RWPE2 (cell line): ENCODE results near the gene BMF.

Experiments used
- ATAC-seq: fragments of 200-7000 bp; cut with Tn5 transposase; 3 replicates; pipeline ENCODE4 v1.9.1; 2021; ENCODE audit warnings: low read depth
- DNase-seq: peaks from one replicate; pipeline ENCODE4 v3.0.0-alpha.2; 2020; ENCODE audit warnings: low spot score
- H3K27ac ChIP-seq: fragments of 450-650 bp; 2 replicates; pipeline ENCODE4 v1.5.1; 2017; ENCODE audit warnings: mild to moderate bottlenecking; ENCODE audit not compliant: poor library complexity, severe bottlenecking
- H3K27me3 ChIP-seq: fragments of 250-450 bp; sonication (Bioruptor Pico); 2 replicates; pipeline ENCODE4 v1.5.1; 2021; ENCODE audit warnings: mild to moderate bottlenecking, moderate library complexity; ENCODE audit not compliant: insufficient read depth, poor library complexity, severe bottlenecking
- H3K36me3 ChIP-seq: fragments of 250-450 bp; sonication (Bioruptor Pico); 2 replicates; pipeline ENCODE4 v1.5.1; 2020; ENCODE audit warnings: low read depth, mild to moderate bottlenecking, moderate library complexity
- H3K4me1 ChIP-seq: fragments of 250-450 bp; sonication (Bioruptor Pico); 2 replicates; pipeline ENCODE4 v1.5.1; 2021; ENCODE audit warnings: mild to moderate bottlenecking, moderate library complexity; ENCODE audit not compliant: insufficient read depth, poor library complexity, severe bottlenecking
- H3K4me3 ChIP-seq: fragments of 250-450 bp; sonication (Bioruptor Pico); 2 replicates; pipeline ENCODE4 v1.5.1; 2021; ENCODE audit warnings: mild to moderate bottlenecking, moderate library complexity; ENCODE audit not compliant: severe bottlenecking
- H3K9me3 ChIP-seq: fragments of 250-450 bp; sonication (Bioruptor Pico); 2 replicates; pipeline ENCODE4 v1.5.1; 2021; ENCODE audit warnings: mild to moderate bottlenecking, moderate library complexity; ENCODE audit not compliant: severe bottlenecking
- CTCF ChIP-seq: fragments of 450-650 bp; IDR thresholded peaks from one replicate; pipeline ENCODE4 v1.5.1; 2017; ENCODE audit warnings: mild to moderate bottlenecking, moderate library complexity; ENCODE audit not compliant: poor library complexity, severe bottlenecking

Gene BMF

GRCh38 chr15:40098489-40099261, 10.0 kb downstream of the BMF start:
- ATAC-seq (peak; percentile 75), DNase-seq (peak; percentile 80)
- H3K36me3 ChIP-seq: no peaks in the 10 kb centered on the region
- TF ChIP-seq CTCF: no peak
- H3K4me3 ChIP-seq: no peak overlapping the region
- peak overlapping the region; percentile 4 for H3K27ac ChIP-seq
- H3K4me1 ChIP-seq: peaks cover 31% of the 10 kb centered on the region
- H3K27me3 ChIP-seq: no peaks in the 10 kb centered on the region
- no peaks in the 10 kb centered on the region for H3K9me3 ChIP-seq

GRCh38 chr15:40097968-40098476, 10.7 kb downstream of the BMF start:
- H3K27ac ChIP-seq: no peak overlapping the region
- no peak overlapping the region for H3K4me3 ChIP-seq
- peaks cover 32% of the 10 kb centered on the region for H3K4me1 ChIP-seq
- TF ChIP-seq CTCF: no peak
- no peak for ATAC-seq
- peak; percentile 54 for DNase-seq
- H3K9me3 ChIP-seq: no peaks in the 10 kb centered on the region
- no peaks in the 10 kb centered on the region for H3K27me3 ChIP-seq
- H3K36me3 ChIP-seq: no peaks in the 10 kb centered on the region

- TF ChIP-seq CTCF: no peak
- H3K4me1 ChIP-seq: peaks cover 32% of the 10 kb centered on the region
- DNase-seq (peak; percentile 44), ATAC-seq (no peak)
- no peaks in the 10 kb centered on the region for H3K36me3 ChIP-seq
- H3K27me3 ChIP-seq: no peaks in the 10 kb centered on the region
- H3K4me3 ChIP-seq: no peak overlapping the region
- H3K27ac ChIP-seq: no peak overlapping the region
- no peaks in the 10 kb centered on the region for H3K9me3 ChIP-seq
Observed at GRCh38 chr15:40097096-40097967, 11.3 kb downstream of the BMF start.

GRCh38 chr15:40096094-40096891, 12.4 kb downstream of the BMF start:
- TF ChIP-seq CTCF: no peak
- no peak overlapping the region for H3K27ac ChIP-seq

More at GRCh38 chr15:40096094-40096891, 12.4 kb downstream of the BMF start:
- Histone ChIP-seq H3K9me3 (no peaks in the 10 kb centered on the region), H3K4me1 (peaks cover 33% of the 10 kb centered on the region), H3K4me3 (no peak overlapping the region), H3K27me3 (no peaks in the 10 kb centered on the region), H3K36me3 (no peaks in the 10 kb centered on the region)
- no peak for ATAC-seq
- DNase-seq: no peak
